Measurements from ENCODE around the gene CATSPERZ. TPM values are rescaled to one million over a fixed set of nuclear protein-coding genes. Genes with fewer than 3 reads are reported as not detected.

The CATSPERZ gene
- total and polyA plus RNA-seq, 2 of the 8 experiments (the other 6 are each of a cell fraction or from before 2014, with no cell fraction given) = 0.77 TPM; not detected in 1

DNA sequence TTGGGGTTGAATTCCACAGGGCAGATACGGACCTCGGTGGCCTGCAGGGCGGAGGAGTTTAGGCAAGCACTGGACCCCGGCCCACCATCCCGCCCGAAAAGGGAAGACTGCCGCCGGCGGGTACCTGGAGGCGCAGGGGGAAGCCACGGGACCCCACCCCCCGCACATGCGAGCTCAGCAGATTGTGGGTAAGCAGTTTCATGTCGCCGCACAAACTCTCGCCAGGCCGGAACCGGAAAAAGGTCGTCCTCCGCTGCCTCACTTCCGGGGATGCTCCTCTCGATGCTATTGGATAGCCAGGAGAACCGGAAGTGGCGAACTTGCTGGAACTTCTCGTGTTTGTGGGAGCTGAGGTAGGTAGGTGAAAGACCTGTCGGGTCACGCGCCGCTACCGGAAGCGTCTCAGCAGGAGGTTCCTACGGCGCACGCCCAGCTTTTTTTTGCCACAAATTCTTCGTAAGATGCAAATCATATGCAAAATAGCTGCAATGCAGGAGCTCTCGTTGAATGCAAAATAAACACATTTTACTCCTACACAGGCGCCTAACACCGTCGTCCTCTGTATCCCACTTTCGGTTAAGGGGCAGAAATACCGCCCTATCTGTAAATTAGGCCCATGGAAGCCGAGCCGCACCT, 17.3 kb downstream of the CATSPERZ start, which contains the start of gene TRMT112 (continued):
- TF ChIP-seq, protein P1, sequence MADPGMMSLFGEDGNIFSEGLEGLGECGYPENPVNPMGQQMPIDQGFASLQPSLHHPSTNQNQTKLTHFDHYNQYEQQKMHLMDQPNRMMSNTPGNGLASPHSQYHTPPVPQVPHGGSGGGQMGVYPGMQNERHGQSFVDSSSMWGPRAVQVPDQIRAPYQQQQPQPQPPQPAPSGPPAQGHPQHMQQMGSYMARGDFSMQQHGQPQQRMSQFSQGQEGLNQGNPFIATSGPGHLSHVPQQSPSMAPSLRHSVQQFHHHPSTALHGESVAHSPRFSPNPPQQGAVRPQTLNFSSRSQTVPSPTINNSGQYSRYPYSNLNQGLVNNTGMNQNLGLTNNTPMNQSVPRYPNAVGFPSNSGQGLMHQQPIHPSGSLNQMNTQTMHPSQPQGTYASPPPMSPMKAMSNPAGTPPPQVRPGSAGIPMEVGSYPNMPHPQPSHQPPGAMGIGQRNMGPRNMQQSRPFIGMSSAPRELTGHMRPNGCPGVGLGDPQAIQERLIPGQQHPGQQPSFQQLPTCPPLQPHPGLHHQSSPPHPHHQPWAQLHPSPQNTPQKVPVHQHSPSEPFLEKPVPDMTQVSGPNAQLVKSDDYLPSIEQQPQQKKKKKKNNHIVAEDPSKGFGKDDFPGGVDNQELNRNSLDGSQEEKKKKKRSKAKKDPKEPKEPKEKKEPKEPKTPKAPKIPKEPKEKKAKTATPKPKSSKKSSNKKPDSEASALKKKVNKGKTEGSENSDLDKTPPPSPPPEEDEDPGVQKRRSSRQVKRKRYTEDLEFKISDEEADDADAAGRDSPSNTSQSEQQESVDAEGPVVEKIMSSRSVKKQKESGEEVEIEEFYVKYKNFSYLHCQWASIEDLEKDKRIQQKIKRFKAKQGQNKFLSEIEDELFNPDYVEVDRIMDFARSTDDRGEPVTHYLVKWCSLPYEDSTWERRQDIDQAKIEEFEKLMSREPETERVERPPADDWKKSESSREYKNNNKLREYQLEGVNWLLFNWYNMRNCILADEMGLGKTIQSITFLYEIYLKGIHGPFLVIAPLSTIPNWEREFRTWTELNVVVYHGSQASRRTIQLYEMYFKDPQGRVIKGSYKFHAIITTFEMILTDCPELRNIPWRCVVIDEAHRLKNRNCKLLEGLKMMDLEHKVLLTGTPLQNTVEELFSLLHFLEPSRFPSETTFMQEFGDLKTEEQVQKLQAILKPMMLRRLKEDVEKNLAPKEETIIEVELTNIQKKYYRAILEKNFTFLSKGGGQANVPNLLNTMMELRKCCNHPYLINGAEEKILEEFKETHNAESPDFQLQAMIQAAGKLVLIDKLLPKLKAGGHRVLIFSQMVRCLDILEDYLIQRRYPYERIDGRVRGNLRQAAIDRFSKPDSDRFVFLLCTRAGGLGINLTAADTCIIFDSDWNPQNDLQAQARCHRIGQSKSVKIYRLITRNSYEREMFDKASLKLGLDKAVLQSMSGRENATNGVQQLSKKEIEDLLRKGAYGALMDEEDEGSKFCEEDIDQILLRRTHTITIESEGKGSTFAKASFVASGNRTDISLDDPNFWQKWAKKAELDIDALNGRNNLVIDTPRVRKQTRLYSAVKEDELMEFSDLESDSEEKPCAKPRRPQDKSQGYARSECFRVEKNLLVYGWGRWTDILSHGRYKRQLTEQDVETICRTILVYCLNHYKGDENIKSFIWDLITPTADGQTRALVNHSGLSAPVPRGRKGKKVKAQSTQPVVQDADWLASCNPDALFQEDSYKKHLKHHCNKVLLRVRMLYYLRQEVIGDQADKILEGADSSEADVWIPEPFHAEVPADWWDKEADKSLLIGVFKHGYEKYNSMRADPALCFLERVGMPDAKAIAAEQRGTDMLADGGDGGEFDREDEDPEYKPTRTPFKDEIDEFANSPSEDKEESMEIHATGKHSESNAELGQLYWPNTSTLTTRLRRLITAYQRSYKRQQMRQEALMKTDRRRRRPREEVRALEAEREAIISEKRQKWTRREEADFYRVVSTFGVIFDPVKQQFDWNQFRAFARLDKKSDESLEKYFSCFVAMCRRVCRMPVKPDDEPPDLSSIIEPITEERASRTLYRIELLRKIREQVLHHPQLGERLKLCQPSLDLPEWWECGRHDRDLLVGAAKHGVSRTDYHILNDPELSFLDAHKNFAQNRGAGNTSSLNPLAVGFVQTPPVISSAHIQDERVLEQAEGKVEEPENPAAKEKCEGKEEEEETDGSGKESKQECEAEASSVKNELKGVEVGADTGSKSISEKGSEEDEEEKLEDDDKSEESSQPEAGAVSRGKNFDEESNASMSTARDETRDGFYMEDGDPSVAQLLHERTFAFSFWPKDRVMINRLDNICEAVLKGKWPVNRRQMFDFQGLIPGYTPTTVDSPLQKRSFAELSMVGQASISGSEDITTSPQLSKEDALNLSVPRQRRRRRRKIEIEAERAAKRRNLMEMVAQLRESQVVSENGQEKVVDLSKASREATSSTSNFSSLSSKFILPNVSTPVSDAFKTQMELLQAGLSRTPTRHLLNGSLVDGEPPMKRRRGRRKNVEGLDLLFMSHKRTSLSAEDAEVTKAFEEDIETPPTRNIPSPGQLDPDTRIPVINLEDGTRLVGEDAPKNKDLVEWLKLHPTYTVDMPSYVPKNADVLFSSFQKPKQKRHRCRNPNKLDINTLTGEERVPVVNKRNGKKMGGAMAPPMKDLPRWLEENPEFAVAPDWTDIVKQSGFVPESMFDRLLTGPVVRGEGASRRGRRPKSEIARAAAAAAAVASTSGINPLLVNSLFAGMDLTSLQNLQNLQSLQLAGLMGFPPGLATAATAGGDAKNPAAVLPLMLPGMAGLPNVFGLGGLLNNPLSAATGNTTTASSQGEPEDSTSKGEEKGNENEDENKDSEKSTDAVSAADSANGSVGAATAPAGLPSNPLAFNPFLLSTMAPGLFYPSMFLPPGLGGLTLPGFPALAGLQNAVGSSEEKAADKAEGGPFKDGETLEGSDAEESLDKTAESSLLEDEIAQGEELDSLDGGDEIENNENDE (IDR thresholded peaks at IDR 0.05; ENCODE audit: insufficient replicate concordance, low read length) = no peak
- TF ChIP-seq BRCA1 (IDR thresholded peaks at IDR 0.05; ENCODE audit: low read depth, low read length) (no peak), RXRA (IDR thresholded peaks at IDR 0.05; ENCODE audit: insufficient read depth, low read depth, low read length) (no peak), CHD2 (IDR thresholded peaks at IDR 0.05; ENCODE audit: low read length) (peak; percentile 24), HDAC2 (IDR thresholded peaks at IDR 0.05; ENCODE audit: borderline replicate concordance in 1 of 2, low read depth in 2 of 2, low read length in 2 of 2) (peak in 1 of 2 experiments; percentile 35; a peak in 1 of 4 replicates), SP4 (IDR thresholded peaks at IDR 0.05; ENCODE audit: low read length) (no peak), PHF8 (conservative IDR thresholded peaks at IDR 0.05; ENCODE audit: low read depth, low read length) (peak; percentile 86), RAD21 (IDR thresholded peaks at IDR 0.05 in 1 of 2, conservative IDR thresholded peaks at IDR 0.05 in 1 of 2; ENCODE audit: low read depth in 2 of 2, low read length in 2 of 2) (no peak), CBX8 (IDR thresholded peaks at IDR 0.05; ENCODE audit: borderline replicate concordance, low read depth, low read length) (no peak), GABPA (IDR thresholded peaks at IDR 0.05; ENCODE audit: borderline replicate concordance, insufficient read depth, low read length) (peak; percentile 95)
